Measurements from ENCODE around the gene TBXA2R. TPM values are rescaled to one million over a fixed set of nuclear protein-coding genes. Genes with fewer than 3 reads are reported as not detected.

TBXA2R gene
- total RNA-seq, 1 experiment from 2014 or later = 1.3 TPM

- Mint-ChIP-seq H3K27ac (no peak overlapping the region), H3K4me3 (no peak overlapping the region), H3K27me3 (ENCODE audit: low read depth) (peaks cover 47% of the 10 kb centered on the region), H3K9me3 (no peaks in the 10 kb centered on the region), H3K4me1 (peaks cover 9% of the 10 kb centered on the region), H3K36me3 (peaks cover 2% of the 10 kb centered on the region)
- TF ChIP-seq CREM (CRISPR knock-in tag; IDR thresholded peaks at IDR 0.05) (no peak), NR3C1 (CRISPR knock-in tag; conservative IDR thresholded peaks at IDR 0.05; ENCODE audit: low read depth) (no peak), ATF1 (CRISPR knock-in tag; IDR thresholded peaks at IDR 0.05) (no peak)
- TF ChIP-seq, protein P1, sequence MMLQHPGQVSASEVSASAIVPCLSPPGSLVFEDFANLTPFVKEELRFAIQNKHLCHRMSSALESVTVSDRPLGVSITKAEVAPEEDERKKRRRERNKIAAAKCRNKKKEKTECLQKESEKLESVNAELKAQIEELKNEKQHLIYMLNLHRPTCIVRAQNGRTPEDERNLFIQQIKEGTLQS (CRISPR knock-in tag; conservative IDR thresholded peaks at IDR 0.05) = no peak
- TF ChIP-seq, protein P2, sequence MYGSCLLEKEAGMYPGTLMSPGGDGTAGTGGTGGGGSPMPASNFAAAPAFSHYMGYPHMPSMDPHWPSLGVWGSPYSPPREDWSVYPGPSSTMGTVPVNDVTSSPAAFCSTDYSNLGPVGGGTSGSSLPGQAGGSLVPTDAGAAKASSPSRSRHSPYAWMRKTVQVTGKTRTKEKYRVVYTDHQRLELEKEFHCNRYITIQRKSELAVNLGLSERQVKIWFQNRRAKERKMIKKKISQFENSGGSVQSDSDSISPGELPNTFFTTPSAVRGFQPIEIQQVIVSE (CRISPR knock-in tag; IDR thresholded peaks at IDR 0.05; ENCODE audit: borderline replicate concordance) = no peak
- DNase-seq (ENCODE audit: low spot score) (no peak), ATAC-seq (no peak)
- POLR2A ChIA-PET = no interaction called here
- CTCF ChIA-PET = interaction anchor here (0.9 kb wide), 1 partner anchor 32 kb away, joined by 3 read pairs; no protein-coding TSS in a partner anchor
Observed at GRCh38 chr19:3580156-3580934, 26.3 kb downstream of the TBXA2R start.

- no peak for DNase-seq (ENCODE audit: low spot score)
- CTCF ChIA-PET = interaction anchor here (1.0 to 6.5 kb wide), 10 partner anchors 8 to 144 kb away, joined by 3 to 115 read pairs (median 8); partner anchors contain the start of genes DOHH and GIPC3
- no peak for TF ChIP-seq MYBL2 (CRISPR knock-in tag; IDR thresholded peaks at IDR 0.05)
- peaks cover 14% of the 10 kb centered on the region for H3K4me1 Mint-ChIP-seq
- H3K4me3 Mint-ChIP-seq = peak overlapping the region; percentile 75
- H3K27ac Mint-ChIP-seq = no peak overlapping the region
- POLR2A ChIA-PET = interaction anchor here (0.6 to 3.3 kb wide), 4 partner anchors 13 to 44 kb away, joined by 3 to 12 read pairs (median 4); no protein-coding TSS in a partner anchor
- no peak for ATAC-seq
- H3K9me3 Mint-ChIP-seq = no peaks in the 10 kb centered on the region
- peaks cover 30% of the 10 kb centered on the region for H3K27me3 Mint-ChIP-seq (ENCODE audit: low read depth)
- H3K36me3 Mint-ChIP-seq = peaks cover 8% of the 10 kb centered on the region
Observed at GRCh38 chr19:3578390-3578789, 28.3 kb downstream of the TBXA2R start.

GRCh38 chr19:3577723-3578344 is 28.8 kb downstream of the TBXA2R start:
- DNase-seq (ENCODE audit: low spot score) (peak; percentile 77), ATAC-seq (peak; percentile 6)
- CTCF ChIA-PET = interaction anchor here (0.6 to 6.5 kb wide), 20 partner anchors 8 to 410 kb away, joined by 3 to 115 read pairs (median 4); partner anchors contain the start of genes DOHH, GIPC3, MFSD12 and TEKTIP1
- TF ChIP-seq, protein P3, sequence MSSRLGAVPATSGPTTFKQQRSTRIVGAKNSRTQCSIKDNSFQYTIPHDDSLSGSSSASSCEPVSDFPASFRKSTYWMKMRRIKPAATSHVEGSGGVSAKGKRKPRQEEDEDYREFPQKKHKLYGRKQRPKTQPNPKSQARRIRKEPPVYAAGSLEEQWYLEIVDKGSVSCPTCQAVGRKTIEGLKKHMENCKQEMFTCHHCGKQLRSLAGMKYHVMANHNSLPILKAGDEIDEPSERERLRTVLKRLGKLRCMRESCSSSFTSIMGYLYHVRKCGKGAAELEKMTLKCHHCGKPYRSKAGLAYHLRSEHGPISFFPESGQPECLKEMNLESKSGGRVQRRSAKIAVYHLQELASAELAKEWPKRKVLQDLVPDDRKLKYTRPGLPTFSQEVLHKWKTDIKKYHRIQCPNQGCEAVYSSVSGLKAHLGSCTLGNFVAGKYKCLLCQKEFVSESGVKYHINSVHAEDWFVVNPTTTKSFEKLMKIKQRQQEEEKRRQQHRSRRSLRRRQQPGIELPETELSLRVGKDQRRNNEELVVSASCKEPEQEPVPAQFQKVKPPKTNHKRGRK (CRISPR knock-in tag; IDR thresholded peaks at IDR 0.05; ENCODE audit: borderline replicate concordance) = no peak
- TF ChIP-seq FOXP1 (CRISPR knock-in tag; IDR thresholded peaks at IDR 0.05; ENCODE audit: borderline replicate concordance) = no peak
- no peak for TF ChIP-seq TCF7 (CRISPR knock-in tag; IDR thresholded peaks at IDR 0.05; ENCODE audit: low read depth)
- peak; percentile 98 for TF ChIP-seq ZNF121 (CRISPR knock-in tag; IDR thresholded peaks at IDR 0.05)
- TF ChIP-seq, protein P4, sequence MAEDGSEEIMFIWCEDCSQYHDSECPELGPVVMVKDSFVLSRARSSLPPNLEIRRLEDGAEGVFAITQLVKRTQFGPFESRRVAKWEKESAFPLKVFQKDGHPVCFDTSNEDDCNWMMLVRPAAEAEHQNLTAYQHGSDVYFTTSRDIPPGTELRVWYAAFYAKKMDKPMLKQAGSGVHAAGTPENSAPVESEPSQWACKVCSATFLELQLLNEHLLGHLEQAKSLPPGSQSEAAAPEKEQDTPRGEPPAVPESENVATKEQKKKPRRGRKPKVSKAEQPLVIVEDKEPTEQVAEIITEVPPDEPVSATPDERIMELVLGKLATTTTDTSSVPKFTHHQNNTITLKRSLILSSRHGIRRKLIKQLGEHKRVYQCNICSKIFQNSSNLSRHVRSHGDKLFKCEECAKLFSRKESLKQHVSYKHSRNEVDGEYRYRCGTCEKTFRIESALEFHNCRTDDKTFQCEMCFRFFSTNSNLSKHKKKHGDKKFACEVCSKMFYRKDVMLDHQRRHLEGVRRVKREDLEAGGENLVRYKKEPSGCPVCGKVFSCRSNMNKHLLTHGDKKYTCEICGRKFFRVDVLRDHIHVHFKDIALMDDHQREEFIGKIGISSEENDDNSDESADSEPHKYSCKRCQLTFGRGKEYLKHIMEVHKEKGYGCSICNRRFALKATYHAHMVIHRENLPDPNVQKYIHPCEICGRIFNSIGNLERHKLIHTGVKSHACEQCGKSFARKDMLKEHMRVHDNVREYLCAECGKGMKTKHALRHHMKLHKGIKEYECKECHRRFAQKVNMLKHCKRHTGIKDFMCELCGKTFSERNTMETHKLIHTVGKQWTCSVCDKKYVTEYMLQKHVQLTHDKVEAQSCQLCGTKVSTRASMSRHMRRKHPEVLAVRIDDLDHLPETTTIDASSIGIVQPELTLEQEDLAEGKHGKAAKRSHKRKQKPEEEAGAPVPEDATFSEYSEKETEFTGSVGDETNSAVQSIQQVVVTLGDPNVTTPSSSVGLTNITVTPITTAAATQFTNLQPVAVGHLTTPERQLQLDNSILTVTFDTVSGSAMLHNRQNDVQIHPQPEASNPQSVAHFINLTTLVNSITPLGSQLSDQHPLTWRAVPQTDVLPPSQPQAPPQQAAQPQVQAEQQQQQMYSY (CRISPR knock-in tag; IDR thresholded peaks at IDR 0.05) = peak; percentile 55
- 0 out of 2 replicates have a peak, but pooled peaks have one; percentile 33 for TF ChIP-seq MYBL2 (CRISPR knock-in tag; IDR thresholded peaks at IDR 0.05)
- TF ChIP-seq CBFB (CRISPR knock-in tag; IDR thresholded peaks at IDR 0.05; ENCODE audit: low read depth) = no peak
- 0 out of 2 replicates have a peak, but pooled peaks have one; percentile 43 for TF ChIP-seq E2F5 (CRISPR knock-in tag; IDR thresholded peaks at IDR 0.05)
- TF ChIP-seq, protein P5, sequence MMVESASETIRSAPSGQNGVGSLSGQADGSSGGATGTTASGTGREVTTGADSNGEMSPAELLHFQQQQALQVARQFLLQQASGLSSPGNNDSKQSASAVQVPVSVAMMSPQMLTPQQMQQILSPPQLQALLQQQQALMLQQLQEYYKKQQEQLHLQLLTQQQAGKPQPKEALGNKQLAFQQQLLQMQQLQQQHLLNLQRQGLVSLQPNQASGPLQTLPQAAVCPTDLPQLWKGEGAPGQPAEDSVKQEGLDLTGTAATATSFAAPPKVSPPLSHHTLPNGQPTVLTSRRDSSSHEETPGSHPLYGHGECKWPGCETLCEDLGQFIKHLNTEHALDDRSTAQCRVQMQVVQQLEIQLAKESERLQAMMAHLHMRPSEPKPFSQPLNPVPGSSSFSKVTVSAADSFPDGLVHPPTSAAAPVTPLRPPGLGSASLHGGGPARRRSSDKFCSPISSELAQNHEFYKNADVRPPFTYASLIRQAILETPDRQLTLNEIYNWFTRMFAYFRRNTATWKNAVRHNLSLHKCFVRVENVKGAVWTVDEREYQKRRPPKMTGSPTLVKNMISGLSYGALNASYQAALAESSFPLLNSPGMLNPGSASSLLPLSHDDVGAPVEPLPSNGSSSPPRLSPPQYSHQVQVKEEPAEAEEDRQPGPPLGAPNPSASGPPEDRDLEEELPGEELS (CRISPR knock-in tag; IDR thresholded peaks at IDR 0.05) = 0 out of 2 replicates have a peak, but pooled peaks have one; percentile 11
- peaks cover 14% of the 10 kb centered on the region for H3K4me1 Mint-ChIP-seq
- H3K27me3 Mint-ChIP-seq (ENCODE audit: low read depth) = peaks cover 25% of the 10 kb centered on the region
- POLR2A ChIA-PET = interaction anchor here (0.6 to 3.3 kb wide), 5 partner anchors 13 to 293 kb away, joined by 3 to 12 read pairs (median 4); no protein-coding TSS in a partner anchor
- H3K4me3 Mint-ChIP-seq = peak overlapping the region; percentile 75
- H3K27ac Mint-ChIP-seq = no peak overlapping the region
- H3K9me3 Mint-ChIP-seq = no peaks in the 10 kb centered on the region
- peaks cover 8% of the 10 kb centered on the region for H3K36me3 Mint-ChIP-seq
